Activated naive CD8-positive, alpha-beta T cell (primary cell): Measurements from ENCODE around the gene PODNL1.

ENCODE experiments used
- H3K27ac Mint-ChIP-seq: one replicate; pipeline ENCODE4 v1.8.0; 2021; ENCODE audit warnings: mixed read lengths
- H3K27me3 Mint-ChIP-seq: one replicate; pipeline ENCODE4 v1.8.0; 2021; ENCODE audit warnings: mixed read lengths
- H3K36me3 Mint-ChIP-seq: one replicate; pipeline ENCODE4 v1.8.0; 2021; ENCODE audit warnings: mixed read lengths
- H3K4me1 Mint-ChIP-seq: one replicate; pipeline ENCODE4 v1.8.0; 2021; ENCODE audit warnings: low read depth, mixed read lengths
- H3K4me3 Mint-ChIP-seq: one replicate; pipeline ENCODE4 v1.8.0; 2021; ENCODE audit warnings: mild to moderate bottlenecking, mixed read lengths
- H3K9me3 Mint-ChIP-seq: one replicate; pipeline ENCODE4 v1.8.0; 2021; ENCODE audit warnings: low read depth, mixed read lengths

PODNL1 gene, protein sequence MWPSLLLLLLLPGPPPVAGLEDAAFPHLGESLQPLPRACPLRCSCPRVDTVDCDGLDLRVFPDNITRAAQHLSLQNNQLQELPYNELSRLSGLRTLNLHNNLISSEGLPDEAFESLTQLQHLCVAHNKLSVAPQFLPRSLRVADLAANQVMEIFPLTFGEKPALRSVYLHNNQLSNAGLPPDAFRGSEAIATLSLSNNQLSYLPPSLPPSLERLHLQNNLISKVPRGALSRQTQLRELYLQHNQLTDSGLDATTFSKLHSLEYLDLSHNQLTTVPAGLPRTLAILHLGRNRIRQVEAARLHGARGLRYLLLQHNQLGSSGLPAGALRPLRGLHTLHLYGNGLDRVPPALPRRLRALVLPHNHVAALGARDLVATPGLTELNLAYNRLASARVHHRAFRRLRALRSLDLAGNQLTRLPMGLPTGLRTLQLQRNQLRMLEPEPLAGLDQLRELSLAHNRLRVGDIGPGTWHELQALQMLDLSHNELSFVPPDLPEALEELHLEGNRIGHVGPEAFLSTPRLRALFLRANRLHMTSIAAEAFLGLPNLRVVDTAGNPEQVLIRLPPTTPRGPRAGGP

DNA sequence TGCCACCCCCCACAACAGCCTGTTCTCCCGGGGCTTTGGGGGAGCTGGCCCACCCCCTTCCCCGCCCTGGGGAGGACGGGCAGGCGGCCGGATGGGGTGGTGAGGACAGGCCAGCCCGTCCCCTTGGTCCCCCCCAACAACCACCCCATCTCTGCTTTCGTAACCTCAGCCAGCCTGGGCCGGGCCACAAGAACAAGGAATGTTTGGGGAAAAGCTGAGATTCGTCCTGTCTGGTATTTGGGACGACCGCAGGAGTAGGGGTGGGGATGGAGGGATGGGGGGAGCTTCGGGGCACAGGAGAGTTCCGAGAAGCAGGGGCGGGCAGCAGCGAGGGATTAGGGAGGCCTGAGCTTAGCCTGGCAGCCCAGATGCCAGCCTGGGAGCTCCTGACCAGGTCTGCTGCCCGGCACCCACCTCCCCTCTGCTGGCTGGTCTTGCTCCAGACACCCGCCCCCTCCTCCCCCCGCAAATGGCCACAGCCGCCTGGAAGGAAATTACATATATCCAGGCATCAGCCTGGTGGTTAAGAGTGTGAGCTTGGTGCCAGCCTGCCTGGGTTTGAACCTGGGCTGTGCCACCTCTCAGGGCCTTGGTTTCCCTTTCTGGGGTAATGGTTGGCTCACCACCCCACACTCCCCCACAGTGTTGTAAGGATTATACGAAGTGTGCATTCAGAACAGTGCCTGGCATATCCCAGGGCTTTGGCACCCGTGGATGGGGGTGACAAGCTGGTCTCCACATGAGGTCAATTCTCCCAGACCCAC lies at the start of gene PODNL1:
Gene PODNL1, minus strand, starts transcription at position 117 of the 764 bp plus-strand sequence. CDS start 236 bp downstream, outside the sequence.
- no peak within 1 kb of the TSS for H3K27ac Mint-ChIP-seq
- H3K9me3 Mint-ChIP-seq: no peaks in the 10 kb centered on the region
- peaks cover 7% of the 10 kb centered on the region for H3K4me1 Mint-ChIP-seq
- no peaks in the 10 kb centered on the region for H3K27me3 Mint-ChIP-seq
- H3K4me3 Mint-ChIP-seq: no peak within 1 kb of the TSS
- no peaks in the 10 kb centered on the region for H3K36me3 Mint-ChIP-seq

DNA sequence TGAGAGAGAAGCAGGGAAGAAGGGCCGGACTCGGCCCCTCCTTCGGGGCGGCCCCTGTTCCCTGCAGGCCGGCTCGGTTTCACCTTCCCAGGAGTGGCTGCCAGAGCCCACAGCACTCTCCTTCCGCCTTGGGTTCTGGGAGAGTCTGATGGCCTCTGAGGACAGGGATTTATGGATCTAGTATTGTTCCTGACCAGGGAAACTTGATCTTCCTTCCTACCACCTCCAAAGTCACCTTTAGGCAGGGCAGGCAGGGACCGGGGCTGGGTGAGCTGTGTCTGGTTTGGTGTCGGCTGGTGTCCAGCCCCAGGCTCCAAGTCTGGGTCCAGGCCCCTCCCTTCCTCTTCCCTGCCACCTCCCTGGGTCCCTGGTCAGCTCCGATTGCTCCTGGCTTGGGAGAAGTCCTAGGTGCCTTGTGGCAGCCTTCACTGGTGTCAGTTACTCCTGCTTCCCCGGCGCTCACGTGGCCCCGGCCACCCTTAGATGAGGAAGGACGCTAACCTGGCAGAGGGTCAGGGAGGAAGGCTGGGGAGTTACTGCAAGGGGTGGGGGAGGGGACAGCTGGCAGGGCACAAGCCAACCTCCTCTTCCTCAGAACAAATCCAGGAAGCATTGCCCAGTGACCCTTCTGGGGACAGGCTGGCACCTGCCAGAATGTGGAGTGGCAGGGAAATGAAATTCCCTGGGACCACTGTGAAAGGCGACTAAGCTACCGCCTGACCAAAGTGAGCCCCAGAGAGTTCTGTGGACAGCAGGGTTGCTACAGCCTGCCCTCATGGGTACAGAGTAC lies 49.1 kb upstream of the PODNL1 start:
- Mint-ChIP-seq H3K36me3 (peaks cover 3% of the 10 kb centered on the region), H3K4me3 (peak overlapping the region; percentile 52), H3K9me3 (no peaks in the 10 kb centered on the region), H3K27ac (peak overlapping the region; percentile 98), H3K4me1 (peaks cover 72% of the 10 kb centered on the region), H3K27me3 (no peaks in the 10 kb centered on the region)

DNA sequence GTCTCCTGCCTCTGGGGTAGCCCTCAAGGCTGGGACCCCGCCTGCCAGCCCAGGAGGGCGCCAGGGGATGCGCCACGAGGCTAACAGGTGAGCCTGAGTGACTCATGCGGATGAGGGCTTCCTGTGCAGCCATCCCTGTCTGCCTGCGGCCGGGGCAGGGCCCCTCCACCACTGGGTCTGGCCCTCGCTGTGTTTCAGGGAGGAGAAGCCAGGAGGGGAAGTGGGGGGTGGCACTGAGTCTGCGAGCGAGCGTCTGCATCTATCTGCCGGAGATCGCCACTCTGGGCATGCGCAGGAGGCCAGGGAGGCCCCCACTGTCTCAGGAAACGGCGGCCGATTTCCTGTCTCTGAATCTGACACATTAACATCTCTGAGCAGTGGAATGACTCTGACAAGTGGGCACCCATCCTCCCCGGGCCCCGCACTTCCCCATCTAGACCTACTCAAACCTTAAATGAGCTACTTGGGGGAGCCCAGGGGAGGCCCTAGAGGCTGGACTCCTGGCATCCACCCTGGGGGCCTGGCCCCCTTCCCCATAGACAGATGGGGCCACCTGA lies 48.2 kb upstream of the PODNL1 start:
- H3K36me3 Mint-ChIP-seq: peaks cover 3% of the 10 kb centered on the region
- H3K4me3 Mint-ChIP-seq: peak overlapping the region; percentile 52
- H3K9me3 Mint-ChIP-seq: no peaks in the 10 kb centered on the region
- H3K27me3 Mint-ChIP-seq: no peaks in the 10 kb centered on the region
- peaks cover 74% of the 10 kb centered on the region for H3K4me1 Mint-ChIP-seq
- H3K27ac Mint-ChIP-seq: peak overlapping the region; percentile 98

DNA sequence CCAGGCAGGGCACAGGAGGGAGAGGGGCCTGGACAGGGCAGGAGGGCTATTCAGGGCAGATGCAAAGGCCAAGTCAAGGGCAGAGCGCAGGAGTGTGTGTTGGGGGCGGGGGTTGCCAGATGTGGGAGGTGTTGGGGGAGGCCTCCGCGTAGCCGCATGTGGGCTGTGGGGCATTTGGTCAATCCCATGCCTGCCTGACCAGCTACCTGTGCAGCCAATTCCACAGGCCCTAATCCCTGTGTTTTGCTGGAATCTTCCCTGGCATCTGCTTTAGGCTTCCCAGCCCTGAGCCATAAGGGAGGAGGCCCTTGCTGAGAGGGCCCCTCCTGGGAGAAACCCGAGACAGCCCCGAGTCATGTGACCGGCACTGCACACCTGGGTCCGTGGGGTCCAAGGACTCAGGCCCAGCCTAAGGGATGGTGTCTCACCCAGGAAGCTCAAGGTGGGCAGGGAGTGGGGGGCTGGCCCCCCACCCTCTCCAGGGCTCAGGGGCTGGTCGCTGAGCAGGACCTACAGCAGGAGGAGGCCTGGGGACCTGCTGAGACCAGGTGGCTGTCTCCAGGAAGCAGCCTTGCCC lies 47.6 kb upstream of the PODNL1 start:
- Mint-ChIP-seq H3K27ac (peak overlapping the region; percentile 98), H3K27me3 (no peaks in the 10 kb centered on the region), H3K4me1 (peaks cover 73% of the 10 kb centered on the region), H3K4me3 (peak overlapping the region; percentile 66), H3K9me3 (no peaks in the 10 kb centered on the region), H3K36me3 (peaks cover under 1% of the 10 kb centered on the region)

DNA sequence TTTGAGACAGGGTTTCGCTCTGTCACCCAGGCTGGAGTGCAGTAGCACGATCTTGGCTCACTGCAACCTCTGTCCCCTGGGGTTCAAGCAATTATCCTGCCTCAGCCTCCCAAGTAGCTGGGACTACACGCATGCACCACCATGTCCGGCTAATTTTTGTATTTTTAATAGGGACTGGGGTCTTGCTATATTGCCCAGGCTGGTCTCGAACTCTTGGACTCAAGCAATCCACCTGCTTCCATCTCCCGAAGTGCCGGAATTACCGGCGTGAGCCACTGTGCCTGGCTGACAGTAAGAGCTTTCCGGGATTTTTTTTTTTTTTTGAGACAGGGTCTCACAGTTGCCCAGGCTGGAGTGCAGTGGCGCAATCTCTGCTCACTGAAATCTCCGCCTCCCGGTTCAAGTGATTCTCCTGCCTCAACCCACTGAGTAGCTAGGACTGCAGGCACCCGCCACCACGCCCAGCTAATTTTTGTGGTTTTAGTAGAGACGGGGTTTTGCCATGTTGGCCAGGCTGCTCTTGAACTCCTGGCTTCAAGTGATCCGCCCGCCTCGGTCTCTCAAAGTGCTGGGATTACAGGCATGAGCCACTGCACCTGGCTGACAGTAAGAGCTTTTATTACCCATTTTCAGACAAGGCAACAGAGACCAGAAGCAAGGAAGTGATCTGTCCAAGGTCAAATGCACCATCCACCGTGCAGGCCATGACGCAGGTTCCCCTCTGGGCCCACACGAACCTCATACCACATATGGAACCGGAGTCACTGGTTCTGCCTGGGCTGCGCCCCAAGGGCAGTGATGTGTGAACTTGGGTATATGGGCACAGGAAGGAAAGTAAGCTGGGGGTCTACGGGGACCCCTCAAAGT lies 46.9 kb upstream of the PODNL1 start:
- Mint-ChIP-seq H3K36me3 (no peaks in the 10 kb centered on the region), H3K9me3 (no peaks in the 10 kb centered on the region), H3K27ac (peak overlapping the region; percentile 98), H3K4me3 (peak overlapping the region; percentile 66), H3K4me1 (peaks cover 72% of the 10 kb centered on the region), H3K27me3 (no peaks in the 10 kb centered on the region)

DNA sequence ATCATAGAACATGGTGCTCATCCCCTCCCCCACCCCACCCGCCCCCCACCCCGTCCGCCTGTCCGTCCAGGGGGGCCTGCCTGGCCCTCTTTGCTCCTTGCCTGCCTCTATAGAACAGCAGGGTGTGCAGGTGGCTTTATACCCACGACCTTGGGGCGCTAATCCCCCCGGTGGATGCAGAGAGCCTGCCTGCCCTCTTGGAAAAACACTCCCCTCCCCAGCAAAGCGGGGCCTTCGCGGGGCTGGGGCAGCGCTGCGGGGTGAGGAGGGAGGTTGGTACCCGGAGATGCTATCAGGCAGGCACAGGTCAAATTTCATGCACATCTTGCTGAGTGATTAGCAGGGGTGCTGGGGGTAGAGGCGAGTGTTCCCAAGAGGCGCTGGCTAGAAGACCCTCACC lies 46.0 kb upstream of the PODNL1 start:
- Mint-ChIP-seq H3K4me3 (no peak overlapping the region), H3K27ac (peak overlapping the region; percentile 58), H3K9me3 (no peaks in the 10 kb centered on the region), H3K4me1 (peaks cover 67% of the 10 kb centered on the region), H3K36me3 (no peaks in the 10 kb centered on the region), H3K27me3 (no peaks in the 10 kb centered on the region)

DNA sequence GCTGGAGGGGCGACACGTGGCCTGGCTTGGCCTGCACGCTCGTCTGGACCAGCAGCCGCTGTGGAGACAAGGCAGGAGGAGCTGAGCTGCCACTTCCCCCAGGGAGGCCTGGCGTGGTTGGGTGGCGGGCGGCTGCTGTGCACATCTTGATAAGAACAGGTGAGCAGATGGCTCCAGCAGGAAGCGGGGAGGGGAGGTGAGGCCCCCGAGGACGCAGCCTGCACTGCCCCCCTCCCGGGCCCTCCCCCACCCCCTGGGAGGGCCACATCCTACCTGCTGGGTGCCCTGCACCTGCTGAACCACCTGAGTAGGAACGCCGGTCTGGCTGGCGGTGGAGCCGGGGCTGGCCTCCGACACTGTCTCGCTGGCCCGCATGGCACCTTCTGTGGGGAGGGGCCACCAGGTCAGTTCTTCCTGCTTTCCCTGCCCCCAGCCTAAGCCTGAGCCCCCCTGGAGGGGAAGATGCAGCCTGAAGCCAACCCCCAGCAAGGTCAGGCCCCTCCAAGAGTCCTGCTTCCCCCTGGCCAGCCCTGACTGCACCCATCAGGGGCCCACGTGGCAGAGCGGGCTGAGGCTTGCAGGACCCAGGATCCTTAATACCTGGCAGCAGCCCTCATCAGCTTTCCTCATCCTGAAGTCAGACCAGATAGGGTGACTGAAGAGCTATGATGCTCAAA lies 45.1 kb upstream of the PODNL1 start:
- Mint-ChIP-seq H3K27ac (peak overlapping the region; percentile 82), H3K9me3 (no peaks in the 10 kb centered on the region), H3K4me1 (peaks cover 62% of the 10 kb centered on the region), H3K4me3 (no peak overlapping the region), H3K27me3 (no peaks in the 10 kb centered on the region), H3K36me3 (no peaks in the 10 kb centered on the region)

DNA sequence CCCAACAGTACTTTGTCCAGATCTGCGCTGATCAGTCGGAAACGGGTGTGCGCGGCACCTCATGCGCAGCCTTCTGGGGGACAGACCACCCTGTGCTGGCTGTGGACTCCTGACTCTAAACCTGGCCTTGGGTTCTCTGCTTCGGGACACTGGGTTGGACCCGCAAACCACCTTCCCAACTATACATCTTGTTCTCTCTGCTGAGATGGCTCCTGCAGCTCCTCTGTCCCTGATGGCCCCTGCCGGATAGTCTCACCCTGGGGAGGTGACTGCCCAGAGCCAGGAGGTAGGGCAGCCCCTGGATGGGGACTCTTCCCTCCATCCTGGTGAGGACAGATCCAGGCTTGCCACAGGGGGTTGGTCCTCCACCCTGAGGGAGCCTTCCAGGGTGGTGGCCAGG lies 44.6 kb upstream of the PODNL1 start:
- peak overlapping the region; percentile 81 for H3K27ac Mint-ChIP-seq
- peaks cover 60% of the 10 kb centered on the region for H3K4me1 Mint-ChIP-seq
- no peak overlapping the region for H3K4me3 Mint-ChIP-seq

DNA sequence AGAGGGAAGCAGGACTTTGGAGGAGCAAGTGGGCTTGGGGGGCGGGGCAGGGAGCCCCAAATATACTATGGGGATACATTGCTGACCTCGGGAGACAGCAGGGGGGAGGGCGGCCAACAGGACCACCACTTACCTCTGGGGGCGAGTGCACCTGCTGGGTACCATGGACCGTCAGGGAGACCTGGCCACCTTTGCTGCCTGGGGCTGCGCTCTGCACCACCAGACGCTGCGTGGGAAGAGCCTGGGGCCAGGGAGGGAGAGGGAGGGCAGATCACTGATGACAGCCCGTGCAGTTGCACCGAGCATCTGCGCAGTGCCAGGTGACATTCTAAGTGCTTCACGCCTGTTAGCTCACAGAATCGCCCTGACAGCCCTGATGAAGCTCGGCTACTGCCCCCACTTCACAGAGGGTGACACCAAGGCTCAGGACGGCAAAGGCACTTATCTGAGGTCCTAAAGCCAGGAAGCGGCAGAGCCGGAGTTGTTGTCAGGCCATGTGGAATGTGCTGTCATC lies 43.8 kb upstream of the PODNL1 start:
- Mint-ChIP-seq H3K27ac (peak overlapping the region; percentile 46), H3K4me3 (peak overlapping the region; percentile 27), H3K9me3 (no peaks in the 10 kb centered on the region), H3K36me3 (no peaks in the 10 kb centered on the region), H3K27me3 (no peaks in the 10 kb centered on the region), H3K4me1 (peaks cover 52% of the 10 kb centered on the region)

More for the DNA sequence above, 44.6 kb upstream of the PODNL1 start:
- Mint-ChIP-seq H3K36me3 (no peaks in the 10 kb centered on the region), H3K9me3 (no peaks in the 10 kb centered on the region), H3K27me3 (no peaks in the 10 kb centered on the region)

DNA sequence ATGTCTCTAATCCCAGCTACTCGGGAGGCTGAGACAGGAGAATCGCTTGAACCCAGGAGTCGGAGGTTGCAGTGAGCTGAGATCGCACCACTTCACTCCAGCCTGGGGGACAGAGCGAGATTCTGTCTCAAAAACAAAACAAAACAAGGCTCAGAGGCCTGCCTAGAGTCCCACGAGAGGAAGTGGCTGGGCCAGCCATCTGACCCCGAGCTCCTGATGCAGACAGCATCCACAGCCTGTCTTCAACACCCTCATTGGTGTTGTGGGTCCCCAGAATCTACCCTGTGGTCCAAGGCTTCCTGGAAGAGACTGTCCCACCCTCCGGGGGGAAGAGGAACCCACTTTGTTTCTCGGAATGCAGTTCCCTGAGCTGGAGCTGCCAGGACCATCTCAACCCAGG lies 43.2 kb upstream of the PODNL1 start:
- Mint-ChIP-seq H3K4me3 (peak overlapping the region; percentile 27), H3K4me1 (peaks cover 49% of the 10 kb centered on the region), H3K27me3 (no peaks in the 10 kb centered on the region), H3K36me3 (no peaks in the 10 kb centered on the region), H3K27ac (peak overlapping the region; percentile 46), H3K9me3 (no peaks in the 10 kb centered on the region)

DNA sequence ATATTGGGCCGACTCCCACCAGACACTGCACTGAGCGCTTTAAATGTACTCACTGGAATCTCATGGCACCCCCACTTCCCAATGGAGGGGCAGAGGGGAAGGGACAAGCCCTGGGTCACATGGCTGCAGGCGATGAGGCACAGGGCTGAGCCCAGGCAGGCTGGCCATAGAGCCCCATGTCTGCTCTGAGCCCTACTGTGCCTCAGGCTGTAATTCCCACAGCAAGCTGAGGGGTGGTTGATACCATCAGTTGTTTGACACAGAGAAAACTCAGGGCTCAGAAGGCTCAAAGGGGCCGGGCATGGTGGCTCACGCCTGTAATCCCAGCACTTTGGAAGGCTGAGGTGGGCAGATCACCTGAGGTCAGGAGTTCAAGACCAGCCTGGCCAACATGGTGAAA lies 42.8 kb upstream of the PODNL1 start:
- Mint-ChIP-seq H3K27me3 (no peaks in the 10 kb centered on the region), H3K9me3 (no peaks in the 10 kb centered on the region), H3K4me3 (no peak overlapping the region), H3K4me1 (peaks cover 48% of the 10 kb centered on the region), H3K36me3 (no peaks in the 10 kb centered on the region), H3K27ac (no peak overlapping the region)

DNA sequence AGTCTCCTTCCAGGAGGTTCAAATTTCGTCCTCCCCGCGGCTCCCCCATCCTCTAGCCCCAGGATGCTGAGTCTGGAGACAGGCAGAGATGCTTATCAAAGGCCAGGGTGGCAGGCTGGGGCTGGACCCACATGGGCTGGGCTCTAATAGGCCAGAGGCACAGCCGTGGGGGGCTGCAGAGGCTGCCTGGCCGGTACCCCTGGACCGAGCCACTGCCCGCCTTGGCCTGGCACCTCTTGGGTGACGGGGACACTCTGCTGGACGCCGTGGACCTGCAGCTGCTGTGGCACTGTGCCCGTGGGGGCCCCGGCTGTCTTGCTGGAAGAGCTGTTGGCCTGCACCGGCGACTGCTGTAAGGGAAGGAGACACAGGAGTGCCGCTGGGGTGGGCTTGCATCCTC lies 42.1 kb upstream of the PODNL1 start:
- no peaks in the 10 kb centered on the region for H3K9me3 Mint-ChIP-seq
- H3K4me1 Mint-ChIP-seq: peaks cover 44% of the 10 kb centered on the region
- H3K4me3 Mint-ChIP-seq: no peak overlapping the region
- no peaks in the 10 kb centered on the region for H3K27me3 Mint-ChIP-seq
- no peaks in the 10 kb centered on the region for H3K36me3 Mint-ChIP-seq
- H3K27ac Mint-ChIP-seq: no peak overlapping the region

DNA sequence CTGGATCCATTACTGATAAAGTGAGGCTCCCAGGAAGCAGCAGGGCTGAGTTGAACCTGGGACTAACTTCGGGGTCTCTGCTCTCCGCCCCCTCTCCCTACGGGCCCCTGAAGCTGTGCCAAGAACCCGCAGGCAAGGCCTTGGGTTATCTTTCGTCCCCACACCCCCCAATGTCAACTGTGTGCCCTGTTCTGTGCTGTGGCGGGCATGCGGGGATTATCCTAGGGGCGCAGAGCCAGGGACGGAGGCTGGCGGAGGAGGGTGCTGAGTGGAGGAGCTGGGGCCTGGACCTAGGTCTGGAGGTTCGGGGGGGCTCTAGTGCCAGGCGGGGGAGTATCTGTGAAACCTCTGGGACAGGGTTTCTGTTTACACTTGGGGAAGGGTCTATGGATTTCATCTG lies 41.5 kb upstream of the PODNL1 start:
- Mint-ChIP-seq H3K4me3 (peak overlapping the region; percentile 35), H3K27ac (peak overlapping the region; percentile 50), H3K36me3 (no peaks in the 10 kb centered on the region)

More for the DNA sequence above, 41.5 kb upstream of the PODNL1 start:
- H3K9me3 Mint-ChIP-seq: no peaks in the 10 kb centered on the region
- no peaks in the 10 kb centered on the region for H3K27me3 Mint-ChIP-seq
- H3K4me1 Mint-ChIP-seq: peaks cover 39% of the 10 kb centered on the region
